GM18498 (cell line): ENCODE data around the gene PARVG.
"Not testable (repeated sequence)": the region's sequence is repeated elsewhere in the genome, so short reads cannot be mapped to it uniquely, and the experiment has no call there.

Experiments
- ATAC-seq: cut with Tn5 transposase; IDR thresholded peaks from one replicate; pipeline ENCODE4 v1.9.1; 2021; ENCODE audit warnings: mild to moderate bottlenecking, moderate library complexity; ENCODE audit not compliant: unreplicated experiment

Gene PARVG

GRCh38 chr22:44211946-44212930, 31.5 kb downstream of the PARVG start:
- no peak for ATAC-seq

GRCh38 chr22:44212936-44213335, 32.2 kb downstream of the PARVG start:
- no peak for ATAC-seq

DNA sequence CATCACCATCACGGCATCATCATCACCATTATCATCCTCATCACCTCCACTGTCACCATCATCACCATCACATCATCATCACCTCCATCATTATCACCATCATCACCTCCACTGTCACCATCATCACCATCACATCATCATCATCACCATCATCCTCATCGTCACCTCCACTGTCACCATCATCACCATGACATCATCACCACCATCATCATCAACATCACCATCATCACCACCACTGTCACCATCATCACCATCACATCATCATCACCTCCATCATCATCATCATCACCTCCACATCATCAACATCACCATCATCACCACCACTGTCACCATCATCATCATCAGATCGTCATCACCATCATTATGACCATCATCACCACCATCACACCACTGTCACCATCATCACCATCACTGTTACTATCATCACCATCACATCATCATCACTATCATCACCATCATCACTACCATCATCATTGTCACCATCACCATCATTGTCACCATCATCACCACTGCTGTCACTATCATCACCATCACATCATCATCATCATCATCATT, 32.8 kb downstream of the PARVG start:
- no peak for ATAC-seq

- no peak for ATAC-seq
Observed at GRCh38 chr22:44214187-44214586, 33.5 kb downstream of the PARVG start.

DNA sequence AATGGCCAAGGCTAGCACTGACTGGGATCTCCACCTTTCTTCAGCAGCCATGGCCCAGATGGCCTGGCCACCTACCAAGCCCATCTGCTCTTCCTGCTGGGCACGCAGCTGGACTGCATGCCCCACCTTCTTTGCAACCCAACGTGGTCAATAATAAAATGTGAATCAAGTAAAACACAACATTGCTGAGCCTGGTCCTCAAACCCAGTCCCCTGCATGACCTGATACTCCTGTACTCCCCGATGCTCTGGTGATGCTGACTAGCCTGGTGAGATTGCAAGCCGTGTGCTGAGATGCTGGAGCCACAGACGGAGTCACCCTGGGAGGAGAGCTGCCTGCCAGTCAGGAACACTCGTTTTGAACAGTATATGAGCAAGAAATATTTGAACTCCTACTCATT, 34.0 kb downstream of the PARVG start:
- ATAC-seq: no peak

DNA sequence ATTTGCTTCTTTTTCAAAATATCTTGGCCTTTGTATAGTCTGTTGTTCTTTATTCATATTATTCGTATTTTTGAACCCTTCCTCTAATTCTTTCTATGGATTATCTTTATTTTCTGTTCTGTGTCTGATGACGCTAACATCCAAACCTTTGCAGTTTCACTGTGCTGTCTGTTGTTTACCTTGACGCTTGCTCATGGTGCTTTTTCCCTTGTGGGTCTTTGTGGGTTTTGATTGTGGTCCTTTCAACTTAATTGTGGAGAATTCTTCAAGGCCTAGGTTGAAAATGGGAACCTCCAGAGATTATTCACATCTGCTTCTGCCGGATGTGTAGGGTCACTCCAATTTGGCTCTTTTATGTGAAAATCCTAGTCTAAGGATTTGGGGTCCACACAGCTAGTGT, 34.6 kb downstream of the PARVG start:
- no peak for ATAC-seq

GRCh38 chr22:44217346-44217745, 36.6 kb downstream of the PARVG start:
- ATAC-seq: no peak

GRCh38 chr22:44218071-44218470, 37.3 kb downstream of the PARVG start:
- ATAC-seq: no peak

DNA sequence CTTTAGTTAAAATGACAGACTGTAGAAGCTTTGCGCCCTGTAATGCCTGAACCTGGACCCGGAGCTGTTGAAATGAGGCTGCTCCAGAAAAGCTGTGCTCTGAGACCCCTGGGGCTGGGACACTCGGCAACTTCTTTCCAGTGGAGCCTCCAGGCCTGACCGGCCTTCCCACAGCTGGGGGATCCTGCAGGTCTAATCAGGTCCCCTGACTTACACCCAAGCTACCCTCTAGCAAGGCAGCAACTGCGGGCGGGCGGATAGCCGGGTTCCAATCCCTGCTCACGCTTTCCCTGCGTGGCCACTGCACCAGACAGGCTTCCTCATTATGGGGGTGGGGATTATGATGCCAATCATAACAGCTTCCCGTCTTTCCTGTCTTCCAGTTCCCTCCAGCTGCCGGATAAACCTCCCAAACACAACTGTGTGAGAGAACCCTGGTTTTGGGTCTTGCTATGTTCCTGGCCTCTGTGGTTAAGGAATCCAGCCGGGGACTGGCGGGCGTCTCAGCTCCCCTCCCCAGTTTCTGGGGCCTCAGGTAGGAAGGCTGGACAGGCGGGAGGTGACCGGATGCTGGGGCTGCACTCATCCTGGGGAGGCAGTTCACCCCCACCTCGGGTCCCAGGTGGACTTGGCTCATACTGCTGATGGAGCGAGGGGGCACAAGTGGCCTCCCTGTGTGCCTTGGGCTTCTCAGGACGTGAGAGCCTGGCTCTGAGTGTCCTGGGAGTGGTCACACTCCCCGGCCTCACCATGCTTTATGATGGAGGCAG, 38.6 kb downstream of the PARVG start:
- no peak for ATAC-seq

DNA sequence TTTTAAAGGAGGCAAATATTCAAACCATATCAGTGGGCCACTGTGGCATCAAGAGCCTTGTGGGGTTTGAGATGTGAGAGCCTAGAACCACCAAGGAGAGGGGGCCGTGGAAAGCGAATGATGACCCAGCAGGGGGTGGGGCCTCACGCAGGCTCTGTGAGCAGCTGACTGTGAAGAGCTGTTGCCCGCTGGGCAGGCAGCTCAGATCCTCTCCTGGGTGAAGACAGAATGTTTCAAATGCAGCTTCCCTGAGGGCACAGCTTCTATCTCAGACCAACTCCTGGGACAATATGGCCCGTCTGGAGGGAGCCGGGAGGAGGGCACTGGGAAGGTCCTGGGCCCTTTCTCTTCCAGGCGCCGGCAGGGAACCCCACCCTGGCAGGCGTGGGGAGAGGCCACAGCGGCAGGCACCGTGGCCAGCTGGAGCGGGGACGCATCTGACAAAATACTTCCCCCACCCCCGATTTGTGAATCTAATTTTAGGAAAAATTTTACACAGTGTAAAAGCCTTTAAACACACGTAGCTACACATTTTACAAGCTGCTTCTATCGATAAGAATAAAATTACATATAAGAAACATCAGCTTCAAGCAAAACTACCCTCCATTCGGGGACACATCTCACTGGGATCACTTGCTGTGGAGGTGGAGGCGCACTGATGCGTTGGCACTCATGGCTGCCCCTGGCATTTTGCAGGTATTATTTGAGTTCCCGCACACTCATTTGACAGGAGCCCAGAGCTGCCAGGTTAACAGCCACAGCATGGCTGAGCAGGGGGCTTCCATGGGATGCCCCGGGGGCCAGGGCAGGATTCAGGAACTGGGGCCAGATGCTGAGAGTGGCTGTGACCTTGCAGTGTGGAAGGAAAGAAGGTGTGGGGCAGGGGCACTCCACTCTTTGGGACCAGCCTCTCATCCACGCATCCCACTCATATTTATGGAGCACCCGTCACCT, 40.3 kb downstream of the PARVG start:
- no peak for ATAC-seq

DNA sequence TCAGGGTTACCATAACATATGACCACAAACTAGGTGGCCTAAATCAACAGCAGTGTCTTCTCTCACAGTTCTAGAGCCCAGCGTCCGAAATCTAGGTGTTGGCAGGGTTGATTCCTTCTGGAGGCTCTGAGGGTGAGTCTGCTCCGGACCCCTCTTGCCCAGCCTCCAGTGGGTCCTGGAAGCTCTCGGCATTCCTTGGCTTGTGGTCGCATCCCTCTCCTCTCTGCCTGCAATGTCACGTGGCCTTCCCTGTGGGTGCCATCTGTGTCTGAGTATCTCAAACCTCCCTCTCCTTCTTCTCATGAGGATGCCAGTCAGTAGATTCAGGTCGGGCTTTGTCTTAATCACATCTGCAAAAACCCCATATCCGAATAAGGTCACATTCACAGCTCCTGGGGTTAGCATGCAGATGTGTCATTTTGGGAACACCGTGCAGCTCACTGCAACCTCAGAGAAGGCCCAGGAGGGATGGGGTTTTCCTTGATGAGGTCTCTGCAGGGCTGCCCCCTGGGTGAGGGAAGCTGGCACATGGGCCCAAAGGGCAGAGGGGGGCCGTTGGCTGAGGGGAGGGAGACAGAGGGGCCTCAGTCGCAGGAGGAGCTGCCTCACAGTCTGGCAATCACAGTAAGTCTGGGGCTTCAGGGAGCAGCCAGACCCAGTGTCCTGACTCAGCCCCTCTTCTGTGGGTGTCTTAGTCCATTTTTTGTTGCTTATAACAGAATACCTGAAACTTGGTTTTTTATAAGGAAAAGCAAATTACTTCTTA, 41.2 kb downstream of the PARVG start:
- ATAC-seq: no peak

GRCh38 chr22:44224166-44224565, 43.4 kb downstream of the PARVG start:
- no peak for ATAC-seq

DNA sequence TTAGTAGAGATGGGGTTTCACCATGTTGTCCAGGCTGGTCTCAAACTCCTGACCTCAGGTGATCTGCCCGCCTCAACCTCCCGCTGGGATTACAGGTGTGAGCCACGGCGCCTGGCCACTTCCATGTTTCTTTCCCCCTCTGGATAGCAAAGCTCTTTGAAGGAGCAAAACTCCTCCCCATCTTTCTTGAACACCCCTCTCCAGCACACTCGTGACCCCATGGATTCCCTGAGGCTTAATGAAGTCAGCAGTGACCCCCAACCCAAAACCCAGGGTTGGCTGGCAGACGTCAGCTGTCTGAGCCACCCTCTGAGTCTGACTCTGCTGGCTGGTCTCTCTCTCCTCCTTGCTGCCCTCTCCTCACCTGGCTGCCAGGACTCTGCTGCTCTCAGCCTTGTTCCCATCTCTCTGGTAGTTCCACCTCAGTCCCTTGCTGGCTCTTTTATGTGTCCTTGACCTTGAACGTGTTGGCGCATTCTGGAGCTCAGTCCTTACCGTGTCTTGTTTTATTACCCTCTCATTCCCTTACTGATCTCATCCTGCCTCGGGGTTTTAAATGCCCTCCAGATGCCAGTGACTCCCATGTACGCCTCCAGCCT, 44.5 kb downstream of the PARVG start:
- no peak for ATAC-seq

GRCh38 chr22:44225812-44226211, 45.1 kb downstream of the PARVG start:
- no peak for ATAC-seq

- ATAC-seq: no peak
Observed at GRCh38 chr22:44229331-44229730, 48.6 kb downstream of the PARVG start.

GRCh38 chr22:44229809-44230208, 49.1 kb downstream of the PARVG start:
- ATAC-seq: no peak

- no peak for ATAC-seq
Observed at GRCh38 chr22:44231233-44231632, 50.5 kb downstream of the PARVG start.

DNA sequence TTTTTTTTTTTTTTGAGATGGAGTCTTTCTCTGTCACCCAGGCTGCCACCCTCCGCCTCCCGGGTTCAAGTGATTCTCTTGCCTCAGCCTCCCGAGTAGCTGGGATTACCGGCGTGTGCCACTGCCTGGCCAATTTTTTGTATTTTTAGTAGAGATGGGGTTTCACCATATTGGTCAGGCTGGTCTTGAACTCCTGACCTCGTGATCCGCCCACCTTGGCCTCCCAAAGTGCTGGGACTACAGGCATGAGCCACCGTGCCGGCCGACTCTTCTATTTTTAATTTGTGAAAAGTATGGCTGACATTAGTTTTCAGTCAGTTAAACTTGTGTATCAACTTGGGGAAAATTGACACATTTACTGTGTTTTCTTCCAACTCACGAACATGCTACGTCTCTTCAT, 53.6 kb downstream of the PARVG start:
- not testable (repeated sequence) for ATAC-seq

DNA sequence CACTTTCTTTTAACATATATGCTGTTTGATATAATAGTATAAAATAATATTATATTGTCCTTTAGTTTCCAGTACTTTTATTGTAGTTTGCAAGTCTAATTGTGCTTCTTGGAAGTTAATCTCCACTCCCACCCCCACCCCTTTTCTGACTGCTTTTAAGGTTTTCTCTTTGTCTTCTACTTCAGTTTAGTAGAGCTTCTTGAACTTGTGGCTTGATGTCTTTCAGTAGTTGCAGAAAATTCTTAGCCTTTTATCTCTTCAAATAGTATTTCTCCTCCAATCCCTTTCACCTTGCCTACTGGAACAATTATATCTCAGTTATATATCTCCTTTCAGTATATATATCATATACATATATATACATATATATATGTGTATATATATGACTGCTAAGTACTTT, 56.6 kb downstream of the PARVG start:
- no peak for ATAC-seq
